Activated T-helper 17 cell treated with anti-CD3 and anti-CD28 coated beads, Interleukin-2, amount 50 U/mL, for 72 hours (primary cell): ENCODE results near the gene PSMD5. TPM values are rescaled to one million over a fixed set of nuclear protein-coding genes. Genes with fewer than 3 reads are reported as not detected.

Source experiments
- ATAC-seq: fragments of 150-1000 bp; cut with Tn5 transposase; replicated peaks from 2 replicates; pipeline ENCODE4 v1.10.0; 2021; ENCODE audit warnings: mild to moderate bottlenecking, moderate library complexity
- H3K27ac Mint-ChIP-seq: one replicate; pipeline ENCODE4 v1.8.0; 2022; ENCODE audit warnings: mixed read lengths
- H3K27me3 Mint-ChIP-seq: one replicate; pipeline ENCODE4 v1.8.0; 2022; ENCODE audit warnings: mixed read lengths
- H3K36me3 Mint-ChIP-seq: one replicate; pipeline ENCODE4 v1.8.0; 2022; ENCODE audit warnings: low read depth, mild to moderate bottlenecking, mixed read lengths
- H3K4me1 Mint-ChIP-seq: one replicate; pipeline ENCODE4 v1.8.0; 2022; ENCODE audit warnings: mixed read lengths
- H3K4me3 Mint-ChIP-seq: one replicate; pipeline ENCODE4 v1.8.0; 2022; ENCODE audit warnings: mild to moderate bottlenecking, mixed read lengths
- H3K9me3 Mint-ChIP-seq: one replicate; pipeline ENCODE4 v1.8.0; 2022; ENCODE audit warnings: mixed read lengths
- total RNA-seq, 2 donors: library from RNA; stranded (reverse); gene quantifications; one replicate each; pipeline ENCODE4 v1.2.3, GENCODE V29; 2022

PSMD5 gene
- total RNA-seq, 2 donors from 2014 or later = 60.2 to 62.8 TPM

DNA sequence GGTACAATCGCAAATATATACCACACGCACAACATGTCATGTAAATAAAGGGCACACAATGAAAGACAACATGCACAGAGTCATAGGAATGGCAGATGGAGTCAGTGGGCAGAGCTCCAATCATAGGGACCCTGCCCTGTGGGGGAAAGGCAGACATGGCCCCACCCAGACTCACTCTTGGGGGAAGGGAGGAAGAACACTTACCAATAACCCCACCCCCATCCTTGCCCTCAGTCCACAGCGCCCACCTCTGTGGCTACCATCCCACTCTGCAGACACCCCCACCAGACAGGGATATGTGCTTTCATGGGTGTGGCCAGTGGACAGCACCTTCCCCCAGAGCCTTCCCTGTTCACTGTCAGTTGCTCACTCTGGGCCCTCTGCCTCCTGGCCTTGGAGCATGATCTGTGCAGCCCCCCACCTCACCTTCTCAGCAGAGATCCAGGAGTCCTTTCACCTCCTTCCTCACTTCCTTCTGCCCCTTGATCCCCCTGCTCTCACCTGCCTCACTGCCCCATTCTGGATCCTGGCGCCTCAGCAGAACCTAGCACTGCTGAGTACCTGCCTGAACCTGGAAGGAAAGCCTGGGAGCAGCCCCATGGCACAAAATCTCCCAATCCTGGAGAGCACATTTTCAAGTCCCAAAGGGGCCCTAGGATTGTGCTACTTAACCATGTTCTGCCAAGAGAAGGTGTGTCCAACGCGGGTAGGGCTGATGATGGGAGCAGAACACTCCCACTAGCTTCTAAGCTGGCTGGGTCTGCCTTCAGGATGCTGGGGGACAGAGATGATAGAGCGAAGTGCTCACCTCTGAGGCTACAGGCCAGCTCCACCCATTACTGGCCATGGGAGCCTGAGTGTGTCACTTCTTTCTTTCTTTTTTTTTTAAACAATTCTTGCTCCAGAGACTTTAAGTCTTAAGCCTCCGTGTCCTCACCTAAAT, 35.7 kb upstream of the PSMD5 start:
- peak; percentile 34 for ATAC-seq
- Mint-ChIP-seq H3K36me3 (peaks cover 49% of the 10 kb centered on the region), H3K4me3 (peak overlapping the region; percentile 90), H3K4me1 (peaks cover 53% of the 10 kb centered on the region), H3K27ac (peak overlapping the region; percentile 82), H3K27me3 (no peaks in the 10 kb centered on the region), H3K9me3 (no peaks in the 10 kb centered on the region)

DNA sequence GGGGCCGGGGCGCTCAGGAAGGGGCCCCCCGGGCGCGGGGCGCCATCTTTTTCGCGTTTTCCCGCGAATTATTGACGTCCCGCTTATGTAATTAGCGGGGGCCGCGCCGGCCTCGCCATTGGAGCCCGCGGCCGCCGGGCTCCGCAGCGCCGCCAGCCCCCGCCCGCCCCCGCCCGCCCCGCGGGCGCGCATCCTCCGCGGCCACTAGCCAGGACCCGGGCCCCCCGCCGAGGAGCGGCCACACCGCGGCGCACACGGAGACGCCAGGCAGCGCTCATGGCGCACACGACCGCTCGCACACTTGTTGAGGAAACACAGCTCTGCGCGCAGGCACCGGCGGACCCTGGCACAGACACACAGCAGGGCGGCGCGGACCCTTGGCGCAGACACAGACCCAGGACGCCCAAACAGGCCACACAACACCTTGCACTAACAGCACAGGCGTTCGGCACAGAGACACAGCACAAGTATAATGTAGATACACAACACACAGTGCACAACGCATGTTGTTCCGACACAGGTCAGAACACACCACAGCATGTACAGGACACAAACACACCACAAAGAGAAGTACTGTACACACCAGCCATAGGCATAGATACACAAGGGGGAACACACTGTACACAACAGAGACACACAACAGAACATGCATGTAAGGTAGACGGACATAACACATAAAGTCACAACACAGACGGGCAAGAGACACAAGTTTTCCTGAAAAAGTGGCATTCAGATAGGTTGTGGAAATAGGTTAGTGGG, 34.7 kb upstream of the PSMD5 start:
- H3K36me3 Mint-ChIP-seq = peaks cover 59% of the 10 kb centered on the region
- no peaks in the 10 kb centered on the region for H3K9me3 Mint-ChIP-seq
- H3K27me3 Mint-ChIP-seq = no peaks in the 10 kb centered on the region
- H3K27ac Mint-ChIP-seq = peak overlapping the region; percentile 82
- peak overlapping the region; percentile 90 for H3K4me3 Mint-ChIP-seq
- peaks cover 57% of the 10 kb centered on the region for H3K4me1 Mint-ChIP-seq
- peak; percentile 31 for ATAC-seq

DNA sequence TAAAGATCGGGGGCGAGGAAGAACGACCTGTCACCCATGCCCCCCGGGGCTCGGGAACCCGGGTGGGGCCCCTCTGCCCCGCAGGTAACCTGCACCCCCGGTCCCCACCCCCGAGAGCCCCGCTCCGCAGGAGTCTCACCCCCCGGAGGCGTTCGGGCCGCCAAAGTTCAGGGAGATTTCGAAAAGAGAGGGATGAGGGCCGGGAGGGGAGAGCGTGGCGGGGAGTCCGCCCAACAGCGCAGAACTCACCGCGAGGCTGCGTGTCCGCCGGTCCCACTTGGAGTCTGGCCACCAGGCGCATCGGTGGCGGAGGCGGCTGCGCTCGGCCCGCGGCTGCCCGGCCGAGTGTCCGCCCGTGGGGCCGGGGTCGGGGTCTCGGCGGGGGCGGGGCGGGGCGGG, 34.1 kb upstream of the PSMD5 start, which contains the start of gene PHF19:
TSS of gene PHF19 (minus strand) at position 347 of the 399 bp plus-strand sequence. CDS start 2,447 bp downstream, outside the sequence.
- H3K9me3 Mint-ChIP-seq = no peaks in the 10 kb centered on the region
- peak within 1 kb of the TSS; percentile 82 for H3K27ac Mint-ChIP-seq
- peak within 1 kb of the TSS; percentile 90 for H3K4me3 Mint-ChIP-seq
- peaks cover 59% of the 10 kb centered on the region for H3K4me1 Mint-ChIP-seq
- H3K27me3 Mint-ChIP-seq = no peaks in the 10 kb centered on the region
- peak; percentile 43 for ATAC-seq
- H3K36me3 Mint-ChIP-seq = peaks cover 66% of the 10 kb centered on the region

DNA sequence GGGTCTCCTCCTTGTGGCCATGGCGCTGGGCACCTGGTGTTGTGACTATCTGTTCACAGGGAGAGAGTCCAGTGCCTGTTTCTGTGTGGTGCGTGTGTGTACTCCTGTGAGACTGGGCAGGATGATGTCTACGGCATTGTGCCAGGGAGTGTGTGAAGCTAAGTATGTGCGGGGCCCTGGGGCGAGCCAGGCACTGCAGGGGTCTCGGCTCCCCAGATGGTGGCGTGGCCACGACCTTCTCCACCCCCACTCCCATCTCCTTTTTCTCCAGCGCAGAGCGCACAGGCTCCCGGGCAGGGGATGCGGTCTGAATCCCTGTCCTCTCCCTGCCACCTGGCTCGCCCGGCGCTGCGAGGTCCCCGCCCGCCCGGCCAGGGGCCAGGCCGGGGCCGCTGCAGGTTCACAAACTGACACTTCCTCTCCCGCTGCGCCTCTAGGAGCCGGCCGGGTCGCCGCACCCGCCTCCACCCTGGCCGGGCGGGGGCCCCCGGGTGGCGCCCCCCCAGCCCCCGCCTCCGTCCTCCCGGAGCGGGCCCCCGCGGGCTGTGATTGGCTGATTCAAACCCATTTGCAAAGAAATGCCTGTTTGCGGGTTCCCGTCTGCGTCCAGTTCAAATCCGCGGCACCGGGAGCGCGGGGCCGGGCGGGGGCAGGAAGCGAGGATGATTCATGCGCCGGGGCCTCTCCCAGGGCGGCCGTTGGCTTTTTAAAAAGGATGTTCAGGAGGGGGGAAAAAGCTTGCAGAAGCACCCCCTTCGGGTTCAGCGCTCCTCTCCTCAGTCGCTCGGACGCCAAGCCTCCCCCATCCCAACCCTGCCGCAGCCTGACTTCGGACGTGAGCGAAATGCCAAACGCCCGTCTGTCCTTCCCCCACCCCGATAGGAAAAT, 33.5 kb upstream of the PSMD5 start:
- peaks cover 72% of the 10 kb centered on the region for H3K36me3 Mint-ChIP-seq
- H3K4me1 Mint-ChIP-seq = peaks cover 54% of the 10 kb centered on the region
- H3K27ac Mint-ChIP-seq = peak overlapping the region; percentile 82
- peak overlapping the region; percentile 90 for H3K4me3 Mint-ChIP-seq
- H3K27me3 Mint-ChIP-seq = no peaks in the 10 kb centered on the region
- ATAC-seq = peak; percentile 64
- H3K9me3 Mint-ChIP-seq = no peaks in the 10 kb centered on the region

DNA sequence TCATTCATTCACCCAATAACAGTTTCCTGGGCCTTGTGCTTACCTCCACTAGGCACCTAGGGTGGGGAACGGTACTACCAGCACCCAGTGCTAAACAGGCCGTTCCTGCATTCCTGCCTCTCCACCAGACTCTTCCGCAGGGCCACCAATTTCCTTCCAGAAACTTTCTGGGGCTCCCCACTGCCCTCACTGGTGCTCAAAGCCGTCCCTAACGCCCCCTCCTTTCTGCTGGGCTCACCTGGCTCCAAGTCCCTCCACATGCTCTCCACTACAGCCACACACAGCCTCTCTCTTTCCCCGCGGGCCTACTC, 32.9 kb upstream of the PSMD5 start:
- Mint-ChIP-seq H3K4me1 (peaks cover 54% of the 10 kb centered on the region), H3K9me3 (no peaks in the 10 kb centered on the region), H3K27ac (peak overlapping the region; percentile 82), H3K36me3 (peaks cover 78% of the 10 kb centered on the region), H3K27me3 (no peaks in the 10 kb centered on the region), H3K4me3 (peak overlapping the region; percentile 90)
- ATAC-seq = no peak

DNA sequence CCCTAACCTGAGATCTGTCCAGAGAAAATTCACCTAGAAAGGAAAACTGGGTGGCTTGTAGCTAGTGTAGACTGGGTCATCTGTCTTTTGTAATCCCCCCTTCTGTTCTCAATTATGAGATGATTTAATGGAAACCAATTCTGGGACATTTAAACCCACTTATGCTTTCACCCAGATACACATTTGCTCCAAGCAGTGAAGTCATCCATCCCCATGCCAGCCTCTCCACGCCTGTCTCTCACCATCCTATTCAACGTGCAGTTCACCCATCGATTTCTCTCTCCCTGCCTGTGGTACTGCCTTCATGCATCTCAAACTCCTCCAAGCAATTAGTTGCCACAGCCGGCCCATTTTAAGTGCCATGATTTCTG, 32.5 kb upstream of the PSMD5 start:
- H3K9me3 Mint-ChIP-seq = no peaks in the 10 kb centered on the region
- ATAC-seq = no peak
- no peaks in the 10 kb centered on the region for H3K27me3 Mint-ChIP-seq
- peaks cover 54% of the 10 kb centered on the region for H3K4me1 Mint-ChIP-seq
- H3K27ac Mint-ChIP-seq = peak overlapping the region; percentile 82
- H3K4me3 Mint-ChIP-seq = peak overlapping the region; percentile 90
- peaks cover 82% of the 10 kb centered on the region for H3K36me3 Mint-ChIP-seq

DNA sequence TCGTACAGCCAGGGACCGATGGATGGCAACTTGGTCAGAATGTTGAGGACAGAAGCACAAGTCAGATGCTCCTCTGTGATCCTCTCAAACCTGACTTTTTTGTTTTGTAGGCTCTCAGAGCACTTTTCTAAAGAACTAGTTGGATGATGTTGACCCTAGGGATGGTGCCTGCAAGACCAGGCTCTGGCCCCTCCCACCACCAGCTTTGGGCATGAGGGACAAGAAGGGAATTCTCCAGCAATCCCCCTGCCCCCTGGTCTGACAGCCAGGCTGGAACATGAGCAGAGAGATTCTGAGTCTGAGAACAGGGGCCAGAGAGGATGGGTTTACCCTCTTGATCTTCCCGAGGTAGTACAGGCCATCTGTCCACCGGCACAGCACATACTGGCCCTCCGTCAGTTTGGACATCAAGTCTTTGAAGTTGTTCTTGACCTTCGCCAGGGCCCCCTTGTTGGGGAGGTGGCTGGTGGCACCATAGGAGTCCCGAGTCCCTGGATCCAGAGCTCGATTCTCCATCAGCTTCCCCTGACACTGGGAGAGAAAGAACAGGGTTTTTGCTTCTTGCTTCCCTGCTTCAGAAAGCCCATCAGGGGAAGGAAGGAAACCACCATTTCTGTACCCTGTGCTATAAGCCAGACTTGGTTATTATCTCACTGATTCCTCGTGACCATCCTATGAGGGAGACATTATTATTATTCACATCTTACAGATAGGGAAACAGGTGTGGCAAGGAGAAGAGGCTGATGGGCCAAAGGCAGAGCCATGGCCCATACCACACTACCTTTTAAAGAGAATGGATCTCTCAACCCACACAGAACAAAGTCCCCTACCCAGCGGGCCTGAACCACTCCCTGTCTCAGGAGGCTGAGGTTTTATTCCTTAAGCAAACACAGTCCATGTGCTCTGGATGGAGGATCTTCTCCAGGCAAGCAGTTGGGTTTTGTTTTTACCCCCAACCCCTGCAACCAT, 31.8 kb upstream of the PSMD5 start:
- Mint-ChIP-seq H3K27ac (peak overlapping the region; percentile 82), H3K9me3 (no peaks in the 10 kb centered on the region), H3K36me3 (peaks cover 89% of the 10 kb centered on the region), H3K4me3 (peak overlapping the region; percentile 90), H3K4me1 (peaks cover 48% of the 10 kb centered on the region), H3K27me3 (no peaks in the 10 kb centered on the region)
- ATAC-seq = no peak

DNA sequence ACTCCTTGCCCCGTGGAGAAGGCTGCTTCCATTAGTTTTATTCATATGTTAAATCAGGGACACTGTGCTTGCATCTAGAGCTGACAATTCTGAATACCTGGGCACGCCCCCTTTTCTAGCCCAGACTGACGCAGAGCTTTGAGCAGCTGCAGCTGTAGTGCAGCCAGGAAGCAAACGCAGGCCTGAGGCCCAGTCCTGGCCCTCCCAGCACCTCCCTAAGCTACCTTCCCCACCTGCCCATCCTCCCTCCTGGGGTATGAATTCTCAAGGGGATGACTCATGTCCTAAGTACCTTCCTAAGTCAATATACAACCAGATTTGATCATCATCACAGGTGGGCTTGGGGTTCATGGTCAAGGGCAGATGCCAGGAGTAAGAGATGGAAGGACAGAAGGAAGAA, 30.8 kb upstream of the PSMD5 start:
- Mint-ChIP-seq H3K27me3 (no peaks in the 10 kb centered on the region), H3K4me3 (peak overlapping the region; percentile 90), H3K9me3 (no peaks in the 10 kb centered on the region), H3K27ac (peak overlapping the region; percentile 80), H3K36me3 (peaks cover 93% of the 10 kb centered on the region), H3K4me1 (peaks cover 38% of the 10 kb centered on the region)
- no peak for ATAC-seq

DNA sequence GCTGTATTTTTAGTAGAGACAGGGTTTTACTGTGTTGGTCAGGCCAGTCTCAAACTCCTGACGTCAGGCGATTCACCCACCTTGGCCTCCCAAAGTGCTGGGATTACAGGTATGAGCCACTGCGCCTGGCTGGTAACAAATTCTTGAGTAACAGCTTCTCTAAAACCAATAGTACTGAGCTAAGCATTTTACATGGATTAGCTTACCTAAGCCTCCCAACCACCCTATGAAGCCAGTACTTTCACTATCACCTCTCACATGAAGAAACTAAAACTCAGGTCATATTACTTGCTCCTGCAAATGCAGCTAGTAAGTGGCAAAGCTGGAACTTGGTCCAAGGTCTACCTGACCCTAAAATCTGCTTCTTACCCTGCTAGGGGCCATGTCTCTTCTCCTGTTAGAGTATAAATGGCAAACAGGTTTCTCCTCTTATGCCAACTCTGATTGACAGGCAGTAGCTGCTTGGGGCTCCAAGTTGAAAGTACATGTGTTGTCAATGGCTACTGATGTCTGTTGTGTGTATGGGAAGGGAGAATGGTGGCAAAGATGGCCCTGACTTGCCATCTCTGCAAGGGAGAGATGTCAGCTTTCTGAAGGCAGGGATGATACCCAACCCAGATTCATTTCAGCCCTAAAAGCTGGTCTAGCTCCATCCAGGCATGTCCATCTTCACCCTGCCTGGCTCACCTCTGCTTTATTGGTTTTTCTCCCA, 30.2 kb upstream of the PSMD5 start:
- Mint-ChIP-seq H3K4me1 (peaks cover 33% of the 10 kb centered on the region), H3K36me3 (peaks cover 93% of the 10 kb centered on the region), H3K27me3 (no peaks in the 10 kb centered on the region), H3K9me3 (no peaks in the 10 kb centered on the region), H3K4me3 (peak overlapping the region; percentile 90), H3K27ac (peak overlapping the region; percentile 80)
- ATAC-seq = peak; percentile 4

DNA sequence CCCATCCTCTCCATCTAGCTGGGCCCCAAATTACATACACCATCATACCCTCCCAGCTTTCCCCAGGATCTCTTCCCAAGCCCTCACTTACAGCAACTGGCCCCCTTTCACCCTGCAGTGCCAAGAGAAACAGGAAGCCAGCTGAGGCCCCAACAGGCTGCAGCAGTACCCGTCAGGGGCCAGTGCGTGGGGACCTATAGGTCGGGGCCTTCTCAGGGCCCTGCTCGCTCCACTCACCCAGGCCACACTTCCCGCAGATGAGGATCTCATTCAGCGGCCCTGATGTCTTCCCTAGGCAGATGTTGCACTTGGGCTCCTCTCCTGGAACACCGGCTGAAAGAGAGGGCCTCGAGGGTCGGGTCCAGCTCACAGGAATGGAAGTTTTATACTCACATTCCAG, 27.5 kb upstream of the PSMD5 start:
- no peaks in the 10 kb centered on the region for H3K27me3 Mint-ChIP-seq
- ATAC-seq = no peak
- peak overlapping the region; percentile 87 for H3K27ac Mint-ChIP-seq
- no peaks in the 10 kb centered on the region for H3K9me3 Mint-ChIP-seq
- peaks cover 20% of the 10 kb centered on the region for H3K4me1 Mint-ChIP-seq
- H3K4me3 Mint-ChIP-seq = peak overlapping the region; percentile 89
- H3K36me3 Mint-ChIP-seq = peaks cover 91% of the 10 kb centered on the region

DNA sequence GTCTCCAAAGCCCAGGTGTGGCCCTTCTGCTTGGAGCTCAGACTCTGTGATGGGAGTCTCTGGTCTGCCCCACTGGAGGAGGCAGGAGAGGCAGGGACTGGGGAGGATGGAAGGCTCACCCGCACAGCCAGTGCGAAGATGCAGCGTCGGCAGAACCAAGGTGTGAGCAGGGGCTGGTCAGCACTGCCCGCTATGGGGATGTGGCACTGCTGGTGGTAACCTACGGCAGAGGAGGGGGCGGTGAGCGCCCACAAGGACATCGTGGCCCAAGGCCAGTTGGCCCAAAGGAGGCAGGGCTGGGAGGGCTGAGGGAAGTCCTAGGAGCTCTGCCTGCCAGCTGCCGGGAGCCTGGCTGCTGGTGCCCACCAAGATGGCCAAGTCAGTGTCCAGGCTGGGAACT, 27.0 kb upstream of the PSMD5 start:
- no peak for ATAC-seq
- H3K4me3 Mint-ChIP-seq = peak overlapping the region; percentile 89

DNA sequence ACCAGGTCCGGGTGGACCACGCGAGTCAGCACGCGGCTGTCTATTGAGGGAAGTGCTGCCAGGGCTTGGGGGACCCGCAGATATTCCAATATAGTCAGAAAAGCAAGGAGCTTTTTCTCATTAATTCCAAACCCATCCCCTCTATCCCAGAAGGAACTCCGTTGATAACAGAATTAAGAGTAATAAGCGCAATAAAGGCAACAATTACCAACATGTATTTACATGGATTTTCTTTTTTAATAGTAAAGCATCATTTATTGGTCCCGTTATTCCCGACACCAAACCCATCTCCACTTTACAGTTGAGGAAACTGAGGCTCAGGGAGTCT, 26.6 kb upstream of the PSMD5 start:
- Mint-ChIP-seq H3K4me1 (peaks cover 17% of the 10 kb centered on the region), H3K4me3 (peak overlapping the region; percentile 89), H3K27me3 (no peaks in the 10 kb centered on the region), H3K27ac (peak overlapping the region; percentile 87), H3K9me3 (no peaks in the 10 kb centered on the region), H3K36me3 (peaks cover 87% of the 10 kb centered on the region)
- no peak for ATAC-seq

More for the DNA sequence above, 27.0 kb upstream of the PSMD5 start:
- Mint-ChIP-seq H3K27me3 (no peaks in the 10 kb centered on the region), H3K36me3 (peaks cover 88% of the 10 kb centered on the region), H3K27ac (peak overlapping the region; percentile 87), H3K4me1 (peaks cover 17% of the 10 kb centered on the region), H3K9me3 (no peaks in the 10 kb centered on the region)
